GM19397 (cell line): ENCODE data around the gene JHY.
A peak's percentile ranks its signal among the peaks of the same experiment; 100 is the strongest.
"Not testable (repeated sequence)": the region's sequence is repeated elsewhere in the genome, so short reads cannot be mapped to it uniquely, and the experiment has no call there.

Experiments
- ATAC-seq: cut with Tn5 transposase; IDR thresholded peaks from one replicate; pipeline ENCODE4 v1.9.1; 2021; ENCODE audit warnings: mild to moderate bottlenecking, moderate library complexity; ENCODE audit not compliant: unreplicated experiment

JHY gene

GRCh38 chr11:122882189-122882856 is at the start of gene JHY:
JHY (plus strand) TSS chr11:122882759; CDS start chr11:122885850, 3,091 bp downstream.
- ATAC-seq, result no peak

GRCh38 chr11:122833846-122834464 is 48.6 kb upstream of the JHY start:
- no peak for ATAC-seq

- ATAC-seq, result no peak
These were observed 45.6 kb upstream of the JHY start for GRCh38 chr11:122836916-122837315.

GRCh38 chr11:122837528-122838346 is 44.8 kb upstream of the JHY start:
- no peak for ATAC-seq

GRCh38 chr11:122843281-122844141 is 39.0 kb upstream of the JHY start:
- ATAC-seq, result peak; percentile 80

- no peak for ATAC-seq
These were observed 35.1 kb upstream of the JHY start for GRCh38 chr11:122847466-122847865.

GRCh38 chr11:122848186-122848585 is 34.4 kb upstream of the JHY start:
- no peak for ATAC-seq

GRCh38 chr11:122850076-122850631 is 32.4 kb upstream of the JHY start:
- ATAC-seq, result no peak

GRCh38 chr11:122851366-122851966 is 31.1 kb upstream of the JHY start:
- ATAC-seq, result no peak

GRCh38 chr11:122852074-122852795 is 30.3 kb upstream of the JHY start:
- ATAC-seq, result no peak

GRCh38 chr11:122852796-122853160 is 29.8 kb upstream of the JHY start:
- no peak for ATAC-seq

GRCh38 chr11:122853261-122853660 is 29.3 kb upstream of the JHY start:
- ATAC-seq, result no peak

GRCh38 chr11:122853971-122854446 is 28.6 kb upstream of the JHY start:
- no peak for ATAC-seq

GRCh38 chr11:122861631-122862030 is 20.9 kb upstream of the JHY start:
- ATAC-seq, result no peak

GRCh38 chr11:122862091-122862490 is 20.5 kb upstream of the JHY start:
- ATAC-seq, result no peak

GRCh38 chr11:122863154-122863553 is 19.4 kb upstream of the JHY start:
- not testable (repeated sequence) for ATAC-seq

GRCh38 chr11:122863704-122864326 is 18.7 kb upstream of the JHY start:
- no peak for ATAC-seq

GRCh38 chr11:122864386-122865115 is 18.0 kb upstream of the JHY start:
- no peak for ATAC-seq
